ENCODE data around the gene DPP6.

DNA sequence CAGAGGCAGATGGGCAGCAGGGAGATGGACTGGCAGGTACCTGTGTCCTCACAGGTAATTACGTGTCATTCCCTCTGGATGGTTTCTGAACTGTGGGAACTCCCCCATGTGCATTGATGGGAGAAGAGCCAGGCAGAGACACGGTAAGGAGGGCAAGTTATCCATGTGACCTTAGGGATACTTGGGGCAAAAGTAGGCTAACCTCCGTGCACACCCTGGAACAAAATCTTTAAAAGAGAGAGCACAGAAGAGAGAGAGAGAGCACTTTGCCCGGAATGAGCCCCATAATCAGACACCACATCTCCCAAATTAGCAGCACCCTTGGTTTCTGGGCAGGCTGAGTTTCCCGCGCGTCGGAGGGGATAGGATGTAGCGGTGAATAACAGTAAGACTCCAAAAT, 527.5 kb downstream of the DPP6 start:
- TF ChIP-seq POLR2AphosphoS5 (IDR thresholded peaks at IDR 0.05) = no peak
- TF ChIP-seq, protein P1, sequence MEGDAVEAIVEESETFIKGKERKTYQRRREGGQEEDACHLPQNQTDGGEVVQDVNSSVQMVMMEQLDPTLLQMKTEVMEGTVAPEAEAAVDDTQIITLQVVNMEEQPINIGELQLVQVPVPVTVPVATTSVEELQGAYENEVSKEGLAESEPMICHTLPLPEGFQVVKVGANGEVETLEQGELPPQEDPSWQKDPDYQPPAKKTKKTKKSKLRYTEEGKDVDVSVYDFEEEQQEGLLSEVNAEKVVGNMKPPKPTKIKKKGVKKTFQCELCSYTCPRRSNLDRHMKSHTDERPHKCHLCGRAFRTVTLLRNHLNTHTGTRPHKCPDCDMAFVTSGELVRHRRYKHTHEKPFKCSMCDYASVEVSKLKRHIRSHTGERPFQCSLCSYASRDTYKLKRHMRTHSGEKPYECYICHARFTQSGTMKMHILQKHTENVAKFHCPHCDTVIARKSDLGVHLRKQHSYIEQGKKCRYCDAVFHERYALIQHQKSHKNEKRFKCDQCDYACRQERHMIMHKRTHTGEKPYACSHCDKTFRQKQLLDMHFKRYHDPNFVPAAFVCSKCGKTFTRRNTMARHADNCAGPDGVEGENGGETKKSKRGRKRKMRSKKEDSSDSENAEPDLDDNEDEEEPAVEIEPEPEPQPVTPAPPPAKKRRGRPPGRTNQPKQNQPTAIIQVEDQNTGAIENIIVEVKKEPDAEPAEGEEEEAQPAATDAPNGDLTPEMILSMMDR (IDR thresholded peaks at IDR 0.05) = no peak
